WTC11 (cell line): ENCODE data around the gene MAP3K7. TPM values are rescaled to one million over a fixed set of nuclear protein-coding genes. Genes with fewer than 3 reads are reported as not detected.

Experiments
- ATAC-seq: fragments of 200-7000 bp; cut with Tn5 transposase; 2 replicates; pipeline ENCODE4 v1.10.0; 2021; ENCODE audit warnings: mild to moderate bottlenecking, moderate library complexity
- CTCF ChIA-PET: fragments of 300-600 bp; sonication (Branson Sonifier 250); formaldehyde crosslinking; loops from one replicate; lab custom pipeline; 2021; ENCODE audit warnings: antibody characterized with exemption; lab: Charles Lee
- POLR2A ChIA-PET: fragments of 350-600 bp; sonication (Branson Sonifier 250); formaldehyde crosslinking; loops from one replicate; lab custom pipeline; 2021; ENCODE audit warnings: antibody characterized with exemption; lab: Charles Lee
- DNase-seq: peaks from one replicate; pipeline ENCODE4 v3.0.0; 2021; ENCODE audit warnings: low spot score
- H3K27ac Mint-ChIP-seq: 2 replicates; pipeline ENCODE4 v1.8.0; 2021; ENCODE audit warnings: mixed read lengths
- H3K27me3 Mint-ChIP-seq: 2 replicates; pipeline ENCODE4 v1.8.0; 2021; ENCODE audit warnings: low read depth, mild to moderate bottlenecking, moderate library complexity, mixed read lengths
- H3K36me3 Mint-ChIP-seq: 2 replicates; pipeline ENCODE4 v1.8.0; 2021; ENCODE audit warnings: mixed read lengths
- H3K4me1 Mint-ChIP-seq: 2 replicates; pipeline ENCODE4 v1.8.0; 2022; ENCODE audit warnings: mixed read lengths
- H3K4me3 Mint-ChIP-seq: 2 replicates; pipeline ENCODE4 v1.8.0; 2021; ENCODE audit warnings: mild to moderate bottlenecking, moderate library complexity, mixed read lengths
- H3K9me3 Mint-ChIP-seq: 2 replicates; pipeline ENCODE4 v1.8.0; 2021; ENCODE audit warnings: mixed read lengths
- ARID4B ChIP-seq: sonication (generic); formaldehyde crosslinking; IDR thresholded peaks from 2 replicates; pipeline ENCODE4 v1.8.0; 2023; ENCODE audit warnings: missing genetic modification reagents, mild to moderate bottlenecking, borderline replicate concordance
- ATF6 ChIP-seq: sonication (generic); formaldehyde crosslinking; IDR thresholded peaks from 2 replicates; pipeline ENCODE4 v1.8.1; 2023; ENCODE audit warnings: mild to moderate bottlenecking, missing genetic modification reagents
- CREB1 ChIP-seq: sonication (generic); formaldehyde crosslinking; IDR thresholded peaks from 2 replicates; pipeline ENCODE4 v1.8.0; 2023; ENCODE audit warnings: mild to moderate bottlenecking, missing genetic modification reagents
- E2F1 ChIP-seq: sonication (generic); formaldehyde crosslinking; IDR thresholded peaks from 2 replicates; pipeline ENCODE4 v1.8.0; 2022; ENCODE audit warnings: mild to moderate bottlenecking, missing genetic modification reagents
- E2F5 ChIP-seq: sonication (generic); formaldehyde crosslinking; IDR thresholded peaks from 2 replicates; pipeline ENCODE4 v1.8.1; 2022; ENCODE audit warnings: mild to moderate bottlenecking, moderate library complexity, missing genetic modification reagents
- EMX1 ChIP-seq: fragments of 250-450 bp; sonication (Bioruptor Pico); IDR thresholded peaks from 2 replicates; pipeline ENCODE4 v1.8.0; 2021; ENCODE audit warnings: mild to moderate bottlenecking
- ESRRA ChIP-seq: sonication (generic); formaldehyde crosslinking; IDR thresholded peaks from 2 replicates; pipeline ENCODE4 v1.8.1; 2022; ENCODE audit warnings: mild to moderate bottlenecking, missing genetic modification reagents, borderline replicate concordance
- FOXK1 ChIP-seq: sonication (generic); formaldehyde crosslinking; IDR thresholded peaks from 2 replicates; pipeline ENCODE4 v1.8.0; 2022; ENCODE audit warnings: mild to moderate bottlenecking, moderate library complexity, missing genetic modification reagents
- HMGA2 ChIP-seq: fragments of 250-450 bp; sonication (Bioruptor Pico); IDR thresholded peaks from 2 replicates; pipeline ENCODE4 v1.4.0; 2021; ENCODE audit warnings: mild to moderate bottlenecking, moderate library complexity
- NFATC4 ChIP-seq: fragments of 250-450 bp; sonication (Bioruptor Pico); IDR thresholded peaks from 2 replicates; pipeline ENCODE4 v1.9.0; 2021; ENCODE audit warnings: mild to moderate bottlenecking
- NFE2L1 ChIP-seq: sonication (generic); formaldehyde crosslinking; IDR thresholded peaks from 2 replicates; pipeline ENCODE4 v1.8.1; 2023; ENCODE audit warnings: missing genetic modification reagents
- ZBTB43 ChIP-seq: sonication (generic); formaldehyde crosslinking; IDR thresholded peaks from 2 replicates; pipeline ENCODE4 v1.8.1; 2023; ENCODE audit warnings: mild to moderate bottlenecking, missing genetic modification reagents
- ZNF138 ChIP-seq: sonication (generic); formaldehyde crosslinking; conservative IDR thresholded peaks from 2 replicates; pipeline ENCODE4 v1.8.1; 2022; ENCODE audit warnings: mild to moderate bottlenecking, moderate library complexity, missing genetic modification reagents
- ZNF263 ChIP-seq: sonication (generic); formaldehyde crosslinking; IDR thresholded peaks from 2 replicates; pipeline ENCODE4 v1.8.1; 2022; ENCODE audit warnings: low read depth, mild to moderate bottlenecking, moderate library complexity, missing genetic modification reagents
- ZNF396 ChIP-seq: fragments of 250-450 bp; sonication (Bioruptor Pico); IDR thresholded peaks from 2 replicates; pipeline ENCODE4 v1.8.0; 2021; ENCODE audit warnings: mild to moderate bottlenecking, moderate library complexity, borderline replicate concordance
- ZNF532 ChIP-seq: fragments of 250-450 bp; sonication (Bioruptor Pico); IDR thresholded peaks from 2 replicates; pipeline ENCODE4 v1.9.0; 2021; ENCODE audit warnings: mild to moderate bottlenecking, borderline replicate concordance
- total RNA-seq: library from RNA; stranded (reverse); gene quantifications from 3 replicates; pipeline ENCODE4 v1.2.3, GENCODE V29; 2021

The MAP3K7 gene
- total RNA-seq, 1 experiment from 2014 or later = 36.7 TPM

GRCh38 chr6:90502866-90503407 lies 83.9 kb downstream of the MAP3K7 start:
- Mint-ChIP-seq H3K4me3 (no peak overlapping the region), H3K4me1 (peaks cover 32% of the 10 kb centered on the region), H3K36me3 (peaks cover 4% of the 10 kb centered on the region; the same call in 1 of the 2 replicates), H3K27ac (peak overlapping the region; percentile 75), H3K9me3 (peaks cover 9% of the 10 kb centered on the region), H3K27me3 (no peaks in the 10 kb centered on the region)
- POLR2A ChIA-PET = no interaction called here
- TF ChIP-seq E2F1 (CRISPR knock-in tag) = no peak
- no peak for TF ChIP-seq HMGA2 (CRISPR knock-in tag)
- TF ChIP-seq ZBTB43 = no peak
- TF ChIP-seq EMX1 (CRISPR knock-in tag) = no peak
- TF ChIP-seq FOXK1 (CRISPR knock-in tag) = no peak
- TF ChIP-seq ESRRA (CRISPR knock-in tag) = no peak
- no peak for TF ChIP-seq CREB1 (CRISPR knock-in tag)
- TF ChIP-seq NFATC4 (CRISPR knock-in tag) = no peak
- TF ChIP-seq ZNF396 (CRISPR knock-in tag) = no peak
- no peak for TF ChIP-seq E2F5 (CRISPR knock-in tag)
- TF ChIP-seq ATF6 (CRISPR knock-in tag) = no peak
- TF ChIP-seq ARID4B (CRISPR knock-in tag) = no peak
- TF ChIP-seq ZNF532 (CRISPR knock-in tag) = no peak
- TF ChIP-seq ZNF263 (CRISPR knock-in tag) = no peak
- TF ChIP-seq ZNF138 (CRISPR knock-in tag) = no peak
- TF ChIP-seq NFE2L1 (CRISPR knock-in tag) = no peak
- ATAC-seq (peak; percentile 68), DNase-seq (no peak)
- CTCF ChIA-PET = no interaction called here
